H1 (cell line): ENCODE results near the gene PAAF1. TPM values are rescaled to one million over a fixed set of nuclear protein-coding genes. Genes with fewer than 3 reads are reported as not detected.

Experiments
- CTCF ChIA-PET: fragments of 300-600 bp; sonication (Branson Sonifier 250); formaldehyde crosslinking; loops from one replicate; lab custom pipeline; 2021; ENCODE audit not compliant: partially characterized antibody; lab: Charles Lee
- POLR2A ChIA-PET: fragments of 300-600 bp; sonication (Branson Sonifier 250); formaldehyde crosslinking; loops from one replicate; lab custom pipeline; 2021; ENCODE audit warnings: inconsistent platforms; ENCODE audit not compliant: partially characterized antibody; lab: Charles Lee
- DNase-seq, 2 experiments: peaks; one replicate each; pipeline versions ENCODE4 v3.0.0 to v3.0.0-alpha.2; 2010 to 2022; ENCODE audit warnings: low spot score in 2 of 2, low read depth in 1 of 2, mixed read lengths in 1 of 2
- FAIRE-seq: peaks from 2 replicates; lab custom pipeline; 2011; peaks lifted over from hg19 to GRCh38; lab: Jason Lieb, UNC
- H2AFZ ChIP-seq: 2 replicates; pipeline ENCODE4 v1.8.1; 2012; ENCODE audit warnings: low read length, inconsistent platforms
- H2AK5ac ChIP-seq: 2 replicates; pipeline ENCODE4 v1.6.1; 2013; ENCODE audit warnings: low read depth, low read length
- H2BK120ac ChIP-seq: replicated peaks from 2 replicates; pipeline ENCODE3; 2013; ENCODE audit warnings: low read depth, low read length, inconsistent platforms
- H2BK12ac ChIP-seq: 2 replicates; pipeline ENCODE4 v1.6.1; 2013; ENCODE audit warnings: low read depth, low read length
- H2BK15ac ChIP-seq: 2 replicates; pipeline ENCODE4 v1.6.1; 2013; ENCODE audit warnings: low read length
- H2BK20ac ChIP-seq: 2 replicates; pipeline ENCODE4 v1.6.1; 2013; ENCODE audit warnings: low read length
- H2BK5ac ChIP-seq: 2 replicates; pipeline ENCODE4 v1.6.1; 2013; ENCODE audit warnings: low read depth, low read length
- H3K14ac ChIP-seq: 2 replicates; pipeline ENCODE4 v1.6.1; 2013; ENCODE audit warnings: inconsistent platforms; ENCODE audit not compliant: insufficient read length
- H3K18ac ChIP-seq: 2 replicates; pipeline ENCODE4 v1.6.1; 2013; ENCODE audit warnings: low read length; ENCODE audit errors: extremely low read depth
- H3K23ac ChIP-seq: 2 replicates; pipeline ENCODE4 v1.6.1; 2013; ENCODE audit warnings: inconsistent platforms; ENCODE audit not compliant: insufficient read length
- H3K23me2 ChIP-seq: 2 replicates; pipeline ENCODE4 v1.6.1; 2013; ENCODE audit warnings: low read depth, low read length
- H3K27ac ChIP-seq: 2 replicates; pipeline ENCODE4 v1.6.1; 2011; ENCODE audit warnings: low read depth, low read length, inconsistent platforms
- H3K27me3 ChIP-seq, 4 experiments: replicated peaks in 1 of 4; 1 replicate in 1 of 4; 2 replicates in 3 of 4; pipeline versions ENCODE4 v1.6.1 to v1.8.1; 2011 to 2013; ENCODE audit warnings: low read length in 3 of 4, mild to moderate bottlenecking in 3 of 4, inconsistent platforms in 2 of 4, mixed read lengths in 2 of 4, moderate library complexity in 1 of 4; ENCODE audit not compliant: control insufficient read depth in 3 of 4, insufficient read depth in 3 of 4; ENCODE audit errors: extremely low read depth in 1 of 4
- H3K36me3 ChIP-seq, 4 experiments: 2 replicates each; pipeline versions ENCODE4 v1.6.1 to v1.8.1; 2011 to 2013; ENCODE audit warnings: mild to moderate bottlenecking in 4 of 4, low read length in 3 of 4, moderate library complexity in 2 of 4, control low read depth in 1 of 4, inconsistent platforms in 1 of 4; ENCODE audit not compliant: insufficient read depth in 4 of 4, control insufficient read depth in 2 of 4
- H3K4ac ChIP-seq: replicated peaks from 2 replicates; pipeline ENCODE3; 2013; ENCODE audit warnings: low read length, low read depth, mixed read lengths, inconsistent platforms; ENCODE audit not compliant: insufficient read length
- H3K4me1 ChIP-seq, 4 experiments: replicated peaks in 1 of 4; 1 replicate in 1 of 4; 2 replicates in 3 of 4; pipeline versions ENCODE4 v1.6.1 to v1.8.1; 2011 to 2013; ENCODE audit warnings: low read length in 3 of 4, inconsistent platforms in 2 of 4, mixed read lengths in 1 of 4; ENCODE audit not compliant: insufficient read depth in 4 of 4, control insufficient read depth in 3 of 4
- H3K4me2 ChIP-seq, 2 experiments: 2 replicates each; pipeline versions ENCODE4 v1.6.1 to v1.8.1; 2011 to 2013; ENCODE audit warnings: low read depth in 2 of 2, low read length in 2 of 2, control low read depth in 1 of 2, inconsistent platforms in 1 of 2, mild to moderate bottlenecking in 1 of 2; ENCODE audit not compliant: insufficient read depth in 1 of 2
- H3K4me3 ChIP-seq, 4 experiments: fragments of 200-600, 300-600 bp in 1 of 4; sonication (generic), shearing (Covaris generic), sonication (Bioruptor Twin) in 1 of 4; 2 replicates each; pipeline versions ENCODE4 v1.5.1 to v1.8.1; 2011 to 2016; ENCODE audit warnings: low read length in 4 of 4, low read depth in 3 of 4, control low read depth in 2 of 4, inconsistent platforms in 2 of 4, mild to moderate bottlenecking in 2 of 4, mixed read lengths in 1 of 4, moderate library complexity in 1 of 4; ENCODE audit not compliant: insufficient read depth in 2 of 4; ENCODE audit errors: extremely low read depth in 1 of 4
- H3K56ac ChIP-seq: replicated peaks from 2 replicates; pipeline ENCODE3; 2013; ENCODE audit warnings: low read depth, mild to moderate bottlenecking, mixed read lengths, low read length, inconsistent platforms; ENCODE audit not compliant: insufficient read length
- H3K79me1 ChIP-seq: 2 replicates; pipeline ENCODE4 v1.6.1; 2013; ENCODE audit warnings: low read depth, low read length, control low read depth
- H3K79me2 ChIP-seq, 2 experiments: 2 replicates each; pipeline versions ENCODE4 v1.6.1 to v1.8.1; 2012 to 2013; ENCODE audit warnings: low read length in 2 of 2, mild to moderate bottlenecking in 2 of 2, inconsistent platforms in 1 of 2; ENCODE audit not compliant: insufficient read depth in 2 of 2, control insufficient read depth in 1 of 2
- H3K9ac ChIP-seq, 4 experiments: replicated peaks in 1 of 4; 1 replicate in 1 of 4; 2 replicates in 3 of 4; pipeline versions ENCODE4 v1.6.1 to v1.8.1; 2011 to 2013; ENCODE audit warnings: low read depth in 3 of 4, low read length in 3 of 4, control low read depth in 2 of 4, mild to moderate bottlenecking in 2 of 4, moderate library complexity in 2 of 4, inconsistent platforms in 1 of 4; ENCODE audit errors: extremely low read depth in 1 of 4
- H3K9me3 ChIP-seq, 2 experiments: 2 replicates each; pipeline versions ENCODE4 v1.6.1 to v1.8.1; 2012 to 2013; ENCODE audit warnings: mild to moderate bottlenecking in 2 of 2, moderate library complexity in 2 of 2, control low read depth in 1 of 2, inconsistent platforms in 1 of 2, low read depth in 1 of 2, low read length in 1 of 2, mixed read lengths in 1 of 2; ENCODE audit not compliant: insufficient read depth in 2 of 2
- H4K20me1 ChIP-seq, 2 experiments: replicated peaks in 1 of 2; 2 replicates each; pipeline versions ENCODE3 to v1.8.1; 2011 to 2013; ENCODE audit warnings: inconsistent platforms in 2 of 2, low read length in 2 of 2, mild to moderate bottlenecking in 1 of 2; ENCODE audit not compliant: insufficient read depth in 2 of 2, control insufficient read depth in 1 of 2
- H4K5ac ChIP-seq: 2 replicates; pipeline ENCODE4 v1.6.1; 2013; ENCODE audit warnings: low read length, low read depth, mixed read lengths, inconsistent platforms; ENCODE audit not compliant: insufficient read length
- H4K8ac ChIP-seq: 2 replicates; pipeline ENCODE4 v1.8.0; 2013; ENCODE audit warnings: mild to moderate bottlenecking, moderate library complexity, low read length, inconsistent platforms; ENCODE audit not compliant: insufficient read depth; ENCODE audit errors: extremely low read depth
- H4K91ac ChIP-seq: replicated peaks from 2 replicates; pipeline ENCODE3; 2013; ENCODE audit warnings: low read length, mixed read lengths, inconsistent platforms; ENCODE audit not compliant: insufficient read length
- BCL11A ChIP-seq, 2 experiments: IDR thresholded peaks; one replicate each; pipeline ENCODE4 v1.6.1; 2011; ENCODE audit warnings: low read depth in 2 of 2, low read length in 2 of 2, mild to moderate bottlenecking in 2 of 2
- BRCA1 ChIP-seq: IDR thresholded peaks from 2 replicates; pipeline ENCODE4 v1.6.1; 2012; ENCODE audit warnings: low read depth, low read length, improper control_type of control experiment
- GABPA ChIP-seq: IDR thresholded peaks from 2 replicates; pipeline ENCODE4 v1.6.1; 2011; ENCODE audit warnings: mild to moderate bottlenecking, low read length, moderate library complexity, borderline replicate concordance; ENCODE audit not compliant: insufficient read depth
- HDAC2 ChIP-seq, 2 experiments: fragments of 300-600 bp in 1 of 2; sonication (generic) in 1 of 2; IDR thresholded peaks; 2 replicates each; pipeline ENCODE4 v1.6.1; 2011 to 2012; ENCODE audit warnings: low read depth in 2 of 2, low read length in 2 of 2, mild to moderate bottlenecking in 2 of 2, moderate library complexity in 2 of 2, borderline replicate concordance in 1 of 2, inconsistent platforms in 1 of 2
- JUN ChIP-seq: IDR thresholded peaks from 2 replicates; pipeline ENCODE4 v1.6.1; 2011; ENCODE audit warnings: low read depth, mild to moderate bottlenecking, improper control_type of control experiment, low read length
- NRF1 ChIP-seq: IDR thresholded peaks from 2 replicates; pipeline ENCODE4 v1.6.1; 2011; ENCODE audit warnings: mild to moderate bottlenecking, low read depth, low read length, improper control_type of control experiment
- POU5F1 ChIP-seq: IDR thresholded peaks from 2 replicates; pipeline ENCODE4 v1.6.1; 2011; ENCODE audit warnings: low read depth, mild to moderate bottlenecking, low read length, moderate library complexity
- SP2 ChIP-seq: IDR thresholded peaks from 2 replicates; pipeline ENCODE4 v1.6.1; 2012; ENCODE audit warnings: mild to moderate bottlenecking, low read length, inconsistent platforms
- TCF12 ChIP-seq: IDR thresholded peaks from 2 replicates; pipeline ENCODE4 v1.6.1; 2011; ENCODE audit warnings: low read depth, mild to moderate bottlenecking, low read length
- WGBS, 2 experiments: shearing (Covaris generic) in 1 of 2; methylation state at CpG; one replicate each; pipeline versions ENCODE4 v1.1.6 to v1.1.7; 2013 to 2015; ENCODE audit warnings: low lambda C conversion rate in 2 of 2, mixed read lengths in 2 of 2, inconsistent platforms in 1 of 2, low coverage in 1 of 2, missing lambda C conversion rate in 1 of 2; ENCODE audit not compliant: insufficient replicate concordance in 2 of 2, insufficient coverage in 1 of 2, insufficient read length in 1 of 2; ENCODE audit errors: extremely low coverage in 1 of 2, missing lambda C conversion rate in 1 of 2; 5-methylcytosine and 5-hydroxymethylcytosine counted together
- polyA plus RNA-seq, 7 experiments: library from polyadenylated mRNA; depleted of rRNA in 3 of 7; stranded (reverse) in 5 of 7; unstranded in 2 of 7; fragments of >200 nt in 5 of 7; fragments of 200-250 nt in 2 of 7; gene quantifications; 1 replicate in 5 of 7; 2 replicates in 1 of 7; 4 replicates in 1 of 7; pipeline versions ENCODE4 v1.2.1 to v1.2.3, GENCODE V29; 2011 to 2013; ENCODE audit warnings: missing spikeins in 2 of 7, mixed read lengths in 2 of 7
- total RNA-seq: library from RNA; stranded (reverse); fragmentation: NEBNext Ultra II Directional; extraction: Animal tissue kit (Norgen Biotek cat#: 25700); gene quantifications from 2 replicates; pipeline ENCODE4 v1.2.1, GENCODE V29; 2021

The PAAF1 gene
- total and polyA plus RNA-seq, 2 of the 8 experiments (the other 6 are each of a cell fraction or from before 2014, with no cell fraction given), result 24.4 to 28.8 TPM

DNA sequence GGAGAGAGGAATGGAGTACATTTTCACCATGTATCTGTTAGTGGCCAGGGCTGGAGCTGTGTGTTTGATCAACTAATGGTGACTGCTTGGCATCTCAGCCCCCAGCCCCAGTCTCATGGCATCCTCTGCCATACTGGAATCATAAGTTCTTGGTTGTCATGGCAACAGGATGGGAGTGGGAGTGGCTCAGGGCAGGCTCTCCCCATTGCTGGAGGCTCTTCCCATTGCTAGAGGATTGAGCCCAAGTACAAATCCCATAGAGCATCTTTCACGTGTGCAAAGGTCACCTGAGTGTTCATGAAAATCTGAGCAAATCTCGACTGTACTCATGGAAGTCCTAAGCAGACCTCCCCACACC is 88.9 kb downstream of the PAAF1 start:
- Histone ChIP-seq H3K4me1 (no peaks in the 10 kb centered on the region), H3K23ac (no peak overlapping the region), H2AK5ac (no peak overlapping the region), H3K4ac (no peak overlapping the region), H3K27ac (no peak overlapping the region), H3K23me2 (no peaks in the 10 kb centered on the region; the same call in 1 of the 2 replicates), H4K5ac (no peak overlapping the region), H3K36me3 (no peaks in the 10 kb centered on the region), H3K9ac (no peak overlapping the region), H4K20me1 (no peaks in the 10 kb centered on the region), H4K8ac (no peak overlapping the region), H3K18ac (no peak overlapping the region), H3K14ac (no peak overlapping the region), H2BK20ac (no peak overlapping the region), H3K9me3 (no peaks in the 10 kb centered on the region), H2BK12ac (no peak overlapping the region), H3K27me3 (no peaks in the 10 kb centered on the region; a peak in 1 of 7 replicates), H3K79me2 (no peaks in the 10 kb centered on the region), H3K4me3 (no peak overlapping the region), H2AFZ (no peak overlapping the region), H3K4me2 (no peak overlapping the region), H2BK5ac (no peak overlapping the region), H3K56ac (no peak overlapping the region), H2BK15ac (no peak overlapping the region), H2BK120ac (no peak overlapping the region), H4K91ac (no peak overlapping the region), H3K79me1 (no peaks in the 10 kb centered on the region)
- TF ChIP-seq HDAC2 (IDR thresholded peaks at IDR 0.05; ENCODE audit: borderline replicate concordance in 1 of 2, low read depth in 2 of 2, low read length in 2 of 2), result no peak
- no peak for TF ChIP-seq POU5F1
- no peak for TF ChIP-seq SP2
- no peak for TF ChIP-seq GABPA
- TF ChIP-seq BRCA1, result no peak
- TF ChIP-seq TCF12, result no peak
- no peak for TF ChIP-seq NRF1
- no peak for TF ChIP-seq BCL11A (IDR thresholded peaks at IDR 0.05; ENCODE audit: low read depth in 2 of 2, low read length in 2 of 2)
- no peak for TF ChIP-seq JUN
- POLR2A ChIA-PET, result interaction anchor here (1.9 to 2.6 kb wide), 2 partner anchors 10 to 16 kb away, joined by 11 read pairs; partner anchors contain the start of gene UCP2
- no peak for FAIRE-seq
- CTCF ChIA-PET, result interaction anchor here (0.6 to 2.9 kb wide), 4 partner anchors 8 to 176 kb away, joined by 3 to 8 read pairs (median 3); no protein-coding TSS in a partner anchor
- DNase-seq, result no peak
- WGBS, 2 experiments, result 85% methylated on average over 2 of the region's 2 CpGs; no CpG with 5 or more reads in 1 of the 2 experiments
